ENCODE data around the gene AK2.

GRCh38 chr1:32971576-32971975 lies 65.1 kb downstream of the AK2 start:
- TF ChIP-seq, protein P1, sequence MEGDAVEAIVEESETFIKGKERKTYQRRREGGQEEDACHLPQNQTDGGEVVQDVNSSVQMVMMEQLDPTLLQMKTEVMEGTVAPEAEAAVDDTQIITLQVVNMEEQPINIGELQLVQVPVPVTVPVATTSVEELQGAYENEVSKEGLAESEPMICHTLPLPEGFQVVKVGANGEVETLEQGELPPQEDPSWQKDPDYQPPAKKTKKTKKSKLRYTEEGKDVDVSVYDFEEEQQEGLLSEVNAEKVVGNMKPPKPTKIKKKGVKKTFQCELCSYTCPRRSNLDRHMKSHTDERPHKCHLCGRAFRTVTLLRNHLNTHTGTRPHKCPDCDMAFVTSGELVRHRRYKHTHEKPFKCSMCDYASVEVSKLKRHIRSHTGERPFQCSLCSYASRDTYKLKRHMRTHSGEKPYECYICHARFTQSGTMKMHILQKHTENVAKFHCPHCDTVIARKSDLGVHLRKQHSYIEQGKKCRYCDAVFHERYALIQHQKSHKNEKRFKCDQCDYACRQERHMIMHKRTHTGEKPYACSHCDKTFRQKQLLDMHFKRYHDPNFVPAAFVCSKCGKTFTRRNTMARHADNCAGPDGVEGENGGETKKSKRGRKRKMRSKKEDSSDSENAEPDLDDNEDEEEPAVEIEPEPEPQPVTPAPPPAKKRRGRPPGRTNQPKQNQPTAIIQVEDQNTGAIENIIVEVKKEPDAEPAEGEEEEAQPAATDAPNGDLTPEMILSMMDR (IDR thresholded peaks at IDR 0.05; ENCODE audit: low read length) = no peak
- no peak for TF ChIP-seq EZH2phosphoT487 (IDR thresholded peaks at IDR 0.05; ENCODE audit: low read length)

Measured in MM.1S (cell line).